AG04450 (cell line): ENCODE results near the gene FAIM2. TPM values are rescaled to one million over a fixed set of nuclear protein-coding genes. Genes with fewer than 3 reads are reported as not detected.

Source experiments
- CTCF ChIA-PET: fragments of 300-600, 350-600 bp; formaldehyde crosslinking; extraction: SDS; loops from one replicate; lab custom pipeline; 2022; ENCODE audit warnings: antibody characterized with exemption, inconsistent platforms; lab: Charles Lee
- POLR2A ChIA-PET: fragments of 350-600 bp; formaldehyde crosslinking; extraction: SDS; loops from one replicate; lab custom pipeline; 2021; ENCODE audit warnings: antibody characterized with exemption, inconsistent platforms; lab: Yijun Ruan, JAX
- DNase-seq: peaks from one replicate; pipeline ENCODE4 v3.0.0-alpha.2; 2011; ENCODE audit warnings: low read depth, low spot score
- H3K27ac ChIP-seq: one replicate; pipeline ENCODE4 v1.5.1; 2012; ENCODE audit warnings: low read depth, low read length, control low read depth
- H3K27me3 ChIP-seq: one replicate; pipeline ENCODE4 v1.6.0; 2012; ENCODE audit warnings: low read length; ENCODE audit not compliant: control insufficient read depth, insufficient read depth
- H3K4me3 ChIP-seq: 2 replicates; pipeline ENCODE4 v1.5.1; 2011; ENCODE audit warnings: mild to moderate bottlenecking, low read depth, low read length, control low read depth
- H3K9me3 ChIP-seq: 2 replicates; pipeline ENCODE4 v1.5.1; 2012; ENCODE audit warnings: low read length; ENCODE audit not compliant: control insufficient read depth, insufficient read depth
- CTCF ChIP-seq: IDR thresholded peaks from 2 replicates; pipeline ENCODE4 v1.5.1; 2011; ENCODE audit warnings: low read depth, low read length, control low read depth, inconsistent platforms
- polyA plus RNA-seq: library from polyadenylated mRNA; depleted of rRNA; stranded (reverse); fragments of >200 nt; gene quantifications from 2 replicates; pipeline ENCODE4 v1.2.3, GENCODE V29; 2011

Gene FAIM2
- polyA plus RNA-seq, 1 experiment = 5.9 TPM

GRCh38 chr12:49933796-49934195, 30.1 kb upstream of the FAIM2 start:
- H3K27ac ChIP-seq = no peak overlapping the region
- no peak overlapping the region for H3K4me3 ChIP-seq
- DNase-seq = no peak
- H3K27me3 ChIP-seq = no peaks in the 10 kb centered on the region
- no peak for TF ChIP-seq CTCF
- H3K9me3 ChIP-seq = no peaks in the 10 kb centered on the region
- POLR2A ChIA-PET = no interaction called here
- CTCF ChIA-PET = interaction anchor here (0.9 to 4.5 kb wide), 4 partner anchors 9 to 67 kb away, joined by 4 to 48 read pairs (median 6); no protein-coding TSS in a partner anchor

DNA sequence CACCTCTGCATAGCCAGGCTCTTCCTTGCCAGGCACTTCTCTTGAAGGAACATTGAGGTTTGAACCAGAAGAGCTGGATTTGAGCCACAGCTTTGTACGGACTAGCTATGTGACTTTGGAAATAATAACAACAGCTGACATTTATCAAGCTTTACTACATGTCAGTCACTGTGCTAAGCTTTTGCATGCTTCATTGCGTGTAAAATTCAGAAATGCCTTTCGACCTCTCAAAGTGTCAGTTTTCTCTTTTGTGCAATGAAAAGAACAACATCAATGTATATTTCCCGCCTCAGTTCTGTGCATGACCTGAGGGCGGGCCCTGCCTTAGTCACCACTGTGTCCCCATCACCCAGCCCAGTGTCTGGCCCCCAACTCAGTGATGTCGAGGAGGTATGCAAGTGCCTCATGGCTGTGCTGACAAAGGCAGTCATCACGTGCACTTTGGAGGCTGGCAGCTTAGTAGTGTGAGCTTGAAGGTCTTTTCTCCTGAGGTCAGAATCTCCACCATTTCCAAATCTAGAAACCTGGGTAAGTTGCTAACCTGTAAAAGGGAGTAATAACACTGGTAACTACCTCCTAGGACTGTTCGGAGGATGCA, 28.9 kb upstream of the FAIM2 start:
- ChIA-PET POLR2A (interaction anchor here (0.6 kb wide), 2 partner anchors 70 to 107 kb away, joined by 3 to 9 read pairs; no protein-coding TSS in a partner anchor), CTCF (interaction anchor here (2.1 to 4.5 kb wide), 3 partner anchors 10 to 35 kb away, joined by 8 to 48 read pairs (median 9); no protein-coding TSS in a partner anchor)
- no peak overlapping the region for H3K27ac ChIP-seq
- H3K4me3 ChIP-seq = no peak overlapping the region
- H3K27me3 ChIP-seq = no peaks in the 10 kb centered on the region
- no peak for DNase-seq
- TF ChIP-seq CTCF = no peak
- H3K9me3 ChIP-seq = no peaks in the 10 kb centered on the region

GRCh38 chr12:49932023-49932422, 28.3 kb upstream of the FAIM2 start:
- no peak for DNase-seq
- H3K27ac ChIP-seq = no peak overlapping the region
- CTCF ChIA-PET = interaction anchor here (0.6 to 4.5 kb wide), 4 partner anchors 11 to 93 kb away, joined by 4 to 48 read pairs (median 8); partner anchors contain the start of gene RACGAP1
- POLR2A ChIA-PET = interaction anchor here (0.6 kb wide), 2 partner anchors 71 to 106 kb away, joined by 3 to 9 read pairs; no protein-coding TSS in a partner anchor
- H3K4me3 ChIP-seq = no peak overlapping the region
- no peaks in the 10 kb centered on the region for H3K9me3 ChIP-seq
- no peak for TF ChIP-seq CTCF
- no peaks in the 10 kb centered on the region for H3K27me3 ChIP-seq

GRCh38 chr12:49930515-49931288, 27.0 kb upstream of the FAIM2 start:
- H3K4me3 ChIP-seq = no peak overlapping the region
- no peak overlapping the region for H3K27ac ChIP-seq
- TF ChIP-seq CTCF = no peak
- H3K9me3 ChIP-seq = no peaks in the 10 kb centered on the region
- no peak for DNase-seq
- H3K27me3 ChIP-seq = no peaks in the 10 kb centered on the region
- CTCF ChIA-PET = interaction anchor here (0.6 to 4.5 kb wide), 3 partner anchors 15 to 142 kb away, joined by 4 to 48 read pairs (median 20); no protein-coding TSS in a partner anchor
- POLR2A ChIA-PET = no interaction called here

GRCh38 chr12:49929581-49929980, 25.9 kb upstream of the FAIM2 start:
- DNase-seq = no peak
- H3K27me3 ChIP-seq = no peaks in the 10 kb centered on the region
- CTCF ChIA-PET = interaction anchor here (3.8 kb wide), 1 partner anchor 16 kb away, joined by 20 read pairs; no protein-coding TSS in a partner anchor
- no peak overlapping the region for H3K4me3 ChIP-seq
- H3K27ac ChIP-seq = no peak overlapping the region
- POLR2A ChIA-PET = no interaction called here
- H3K9me3 ChIP-seq = no peaks in the 10 kb centered on the region
- TF ChIP-seq CTCF = no peak
